Measurements from ENCODE around the gene SLC29A1.

The SLC29A1 gene

GRCh38 chr6:44223319-44224028, at the start of gene SLC29A1:
TSS of gene SLC29A1 (plus strand) at chr6:44223595. CDS start at chr6:44227314, 3,719 bp downstream.
- Histone ChIP-seq H3K9me2 (replicated peaks; ENCODE audit: insufficient read depth, low read length) (no peaks in the 10 kb centered on the region), H2AFZ (ENCODE audit: low read depth, low read length, severe bottlenecking) (peak within 1 kb of the TSS; percentile 65), H3K9ac (ENCODE audit: low read length) (peak within 1 kb of the TSS; percentile 83), H3K27me3 (ENCODE audit: low read length) (no peaks in the 10 kb centered on the region), H3K79me2 (ENCODE audit: insufficient read depth, low read length) (peaks cover 40% of the 10 kb centered on the region), H3K4me3 (ENCODE audit: insufficient read depth, low read length, poor library complexity, severe bottlenecking) (peak within 1 kb of the TSS; percentile 81), H3K4me2 (ENCODE audit: low read depth, low read length, poor library complexity, severe bottlenecking) (peak within 1 kb of the TSS; percentile 66), H3F3A (ENCODE audit: insufficient read depth) (peaks cover 11% of the 10 kb centered on the region), H3K36me3 (ENCODE audit: low read length) (no peaks in the 10 kb centered on the region), H4K20me1 (ENCODE audit: low read depth, low read length) (no peaks in the 10 kb centered on the region), H3K9me3 (ENCODE audit: insufficient read depth, low read length) (no peaks in the 10 kb centered on the region), H3K27ac (ENCODE audit: low read depth, low read length) (peak within 1 kb of the TSS; percentile 65)
- peak; percentile 18 for TF ChIP-seq CTCF (IDR thresholded peaks at IDR 0.05; ENCODE audit: insufficient read depth, low read length, poor library complexity, severe bottlenecking)
- TF ChIP-seq EZH2phosphoT487 (conservative IDR thresholded peaks at IDR 0.05; ENCODE audit: low read length) = no peak

- no peak overlapping the region for H3K4me3 ChIP-seq (ENCODE audit: insufficient read depth, low read length, poor library complexity, severe bottlenecking)
- no peaks in the 10 kb centered on the region for H3K36me3 ChIP-seq (ENCODE audit: low read length)
- H3K4me2 ChIP-seq (ENCODE audit: low read depth, low read length, poor library complexity, severe bottlenecking) = no peak overlapping the region
- no peaks in the 10 kb centered on the region for H3K79me2 ChIP-seq (ENCODE audit: insufficient read depth, low read length)
- H3K27ac ChIP-seq (ENCODE audit: low read depth, low read length) = no peak overlapping the region
- no peak overlapping the region for H2AFZ ChIP-seq (ENCODE audit: low read depth, low read length, severe bottlenecking)
- no peaks in the 10 kb centered on the region for H3F3A ChIP-seq (ENCODE audit: insufficient read depth)
- no peaks in the 10 kb centered on the region for H3K9me2 ChIP-seq (replicated peaks; ENCODE audit: insufficient read depth, low read length)
- no peaks in the 10 kb centered on the region for H3K9me3 ChIP-seq (ENCODE audit: insufficient read depth, low read length)
- H3K9ac ChIP-seq (ENCODE audit: low read length) = no peak overlapping the region
- H4K20me1 ChIP-seq (ENCODE audit: low read depth, low read length) = no peaks in the 10 kb centered on the region
- TF ChIP-seq EZH2phosphoT487 (conservative IDR thresholded peaks at IDR 0.05; ENCODE audit: low read length) (no peak), CTCF (IDR thresholded peaks at IDR 0.05; ENCODE audit: insufficient read depth, low read length, poor library complexity, severe bottlenecking) (no peak)
- H3K27me3 ChIP-seq (ENCODE audit: low read length) = no peaks in the 10 kb centered on the region
Observed at GRCh38 chr6:44176130-44176761, 47.1 kb upstream of the SLC29A1 start.

GRCh38 chr6:44176762-44177509, 46.5 kb upstream of the SLC29A1 start:
- H2AFZ ChIP-seq (ENCODE audit: low read depth, low read length, severe bottlenecking) = no peak overlapping the region

More at GRCh38 chr6:44176762-44177509, 46.5 kb upstream of the SLC29A1 start:
- no peaks in the 10 kb centered on the region for H4K20me1 ChIP-seq (ENCODE audit: low read depth, low read length)
- no peaks in the 10 kb centered on the region for H3K9me3 ChIP-seq (ENCODE audit: insufficient read depth, low read length)
- H3K27me3 ChIP-seq (ENCODE audit: low read length) = no peaks in the 10 kb centered on the region
- H3F3A ChIP-seq (ENCODE audit: insufficient read depth) = no peaks in the 10 kb centered on the region
- H3K9me2 ChIP-seq (replicated peaks; ENCODE audit: insufficient read depth, low read length) = no peaks in the 10 kb centered on the region
- no peak overlapping the region for H3K4me2 ChIP-seq (ENCODE audit: low read depth, low read length, poor library complexity, severe bottlenecking)
- TF ChIP-seq EZH2phosphoT487 (conservative IDR thresholded peaks at IDR 0.05; ENCODE audit: low read length) (no peak), CTCF (IDR thresholded peaks at IDR 0.05; ENCODE audit: insufficient read depth, low read length, poor library complexity, severe bottlenecking) (no peak)
- H3K27ac ChIP-seq (ENCODE audit: low read depth, low read length) = no peak overlapping the region
- H3K36me3 ChIP-seq (ENCODE audit: low read length) = no peaks in the 10 kb centered on the region
- H3K9ac ChIP-seq (ENCODE audit: low read length) = no peak overlapping the region
- no peak overlapping the region for H3K4me3 ChIP-seq (ENCODE audit: insufficient read depth, low read length, poor library complexity, severe bottlenecking)
- no peaks in the 10 kb centered on the region for H3K79me2 ChIP-seq (ENCODE audit: insufficient read depth, low read length)
